Neural progenitor cell (in vitro differentiated cells): Measurements from ENCODE around the gene ATP5IF1. TPM values are rescaled to one million over a fixed set of nuclear protein-coding genes. Genes with fewer than 3 reads are reported as not detected.

ENCODE experiments used
- DNase-seq: peaks from one replicate; pipeline ENCODE4 v3.0.0-alpha.2; 2016; ENCODE audit warnings: low spot score
- H2AFZ ChIP-seq: fragments of 200-600 bp; sonication (generic); replicated peaks from 2 replicates; pipeline ENCODE4 v1.6.1; 2016; ENCODE audit warnings: antibody characterized with exemption
- H3F3A ChIP-seq: fragments of 200-600 bp; sonication (generic); 2 replicates; pipeline ENCODE4 v1.6.1; 2016; ENCODE audit warnings: antibody characterized with exemption, low read depth
- H3K27ac ChIP-seq: fragments of 200-600 bp; sonication (generic); 2 replicates; pipeline ENCODE4 v1.5.1; 2016; ENCODE audit warnings: mild to moderate bottlenecking
- H3K27me3 ChIP-seq: fragments of 200-600 bp; sonication (generic); 2 replicates; pipeline ENCODE4 v1.6.1; 2016; ENCODE audit warnings: mild to moderate bottlenecking, moderate library complexity
- H3K36me3 ChIP-seq: fragments of 200-600 bp; sonication (generic); 2 replicates; pipeline ENCODE4 v1.5.1; 2016
- H3K4me1 ChIP-seq: fragments of 200-600 bp; sonication (generic); 2 replicates; pipeline ENCODE4 v1.6.1; 2016; ENCODE audit warnings: mixed run types
- H3K4me2 ChIP-seq: fragments of 200-600 bp; sonication (generic); 2 replicates; pipeline ENCODE4 v1.6.1; 2016
- H3K4me3 ChIP-seq: fragments of 200-600 bp; sonication (generic); 2 replicates; pipeline ENCODE4 v1.5.1; 2016
- H3K79me2 ChIP-seq: fragments of 200-600 bp; sonication (generic); 2 replicates; pipeline ENCODE4 v1.6.1; 2016; ENCODE audit warnings: low read depth
- H3K9ac ChIP-seq: fragments of 200-600 bp; sonication (generic); 2 replicates; pipeline ENCODE4 v1.6.1; 2016
- H3K9me3 ChIP-seq: fragments of 200-600 bp; sonication (generic); 2 replicates; pipeline ENCODE4 v1.5.1; 2016; ENCODE audit warnings: low read depth
- H4K20me1 ChIP-seq: fragments of 200-600 bp; sonication (generic); 2 replicates; pipeline ENCODE4 v1.6.1; 2016; ENCODE audit warnings: low read depth
- H3K27ac Mint-ChIP-seq: 3 replicates; pipeline ENCODE4 v1.8.0; 2021; ENCODE audit warnings: mixed read lengths
- H3K27me3 Mint-ChIP-seq: 2 replicates; pipeline ENCODE4 v1.8.0; 2022; ENCODE audit warnings: low read depth, mild to moderate bottlenecking, inconsistent platforms, moderate library complexity, mixed read lengths; ENCODE audit not compliant: insufficient read depth
- H3K36me3 Mint-ChIP-seq: 3 replicates; pipeline ENCODE4 v1.8.0; 2021; ENCODE audit warnings: mixed read lengths
- H3K4me1 Mint-ChIP-seq: 3 replicates; pipeline ENCODE4 v1.8.0; 2021; ENCODE audit warnings: mixed read lengths
- H3K4me3 Mint-ChIP-seq: 3 replicates; pipeline ENCODE4 v1.8.0; 2021; ENCODE audit warnings: mild to moderate bottlenecking, moderate library complexity, mixed read lengths
- H3K9me3 Mint-ChIP-seq: 3 replicates; pipeline ENCODE4 v1.8.0; 2020; ENCODE audit warnings: mixed read lengths
- EZH2 ChIP-seq: fragments of 200-600 bp; sonication (generic); IDR thresholded peaks from 2 replicates; pipeline ENCODE4 v1.6.1; 2017; ENCODE audit warnings: antibody characterized with exemption, mild to moderate bottlenecking, moderate library complexity
- EZH2phosphoT487 ChIP-seq: fragments of 200-600 bp; sonication (generic); IDR thresholded peaks from 2 replicates; pipeline ENCODE4 v1.6.1; 2017; ENCODE audit warnings: antibody characterized with exemption
- total RNA-seq: library from RNA; depleted of rRNA; stranded (reverse); fragments of >200 nt; gene quantifications from 2 replicates; pipeline ENCODE4 v1.2.3, GENCODE V29; 2015; ENCODE audit warnings: low replicate concordance
- TF ChIP-seq, protein P1 (sequence below): fragments of 200-600 bp; sonication (generic); IDR thresholded peaks from 2 replicates; pipeline ENCODE4 v1.5.1; 2017; ENCODE audit warnings: antibody characterized with exemption, mild to moderate bottlenecking

Gene ATP5IF1
- total RNA-seq, 1 donor from 2014 or later, result 187 TPM

DNA sequence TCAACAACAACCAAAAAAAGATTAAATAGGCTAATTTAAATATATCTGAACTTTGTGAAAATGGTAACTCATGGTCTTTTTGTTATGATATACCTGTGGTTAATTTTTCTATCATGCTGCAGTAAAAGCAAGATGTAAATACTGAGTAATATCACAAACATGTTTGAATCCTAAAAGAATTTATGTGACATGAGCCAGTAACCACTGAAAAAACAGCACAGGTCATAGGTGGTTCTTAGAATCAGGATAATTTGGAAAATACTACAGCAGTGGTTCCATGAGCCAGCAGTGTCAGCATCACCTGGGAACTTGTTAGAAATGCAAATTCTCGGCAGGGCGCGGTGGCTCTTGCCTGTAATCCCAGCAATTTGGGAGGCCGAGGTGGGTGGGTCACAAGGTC lies 4.1 kb downstream of the ATP5IF1 start:
- no peak overlapping the region for H3K9ac ChIP-seq
- peaks cover 8% of the 10 kb centered on the region for H4K20me1 ChIP-seq
- H3K36me3 ChIP-seq, result no peaks in the 10 kb centered on the region
- peaks cover 20% of the 10 kb centered on the region for H3F3A ChIP-seq
- no peaks in the 10 kb centered on the region for H3K9me3 Mint-ChIP-seq
- H3K4me1 Mint-ChIP-seq, result no peaks in the 10 kb centered on the region
- H3K27ac ChIP-seq, result no peak overlapping the region
- peaks cover 1% of the 10 kb centered on the region for H3K36me3 Mint-ChIP-seq
- no peak overlapping the region for H3K4me3 Mint-ChIP-seq
- no peaks in the 10 kb centered on the region for H3K27me3 ChIP-seq
- H3K4me3 ChIP-seq, result no peak overlapping the region
- H3K27ac Mint-ChIP-seq, result no peak overlapping the region
- no peak overlapping the region for H2AFZ ChIP-seq
- H3K27me3 Mint-ChIP-seq, result peaks cover 5% of the 10 kb centered on the region
- DNase-seq, result no peak
- H3K79me2 ChIP-seq, result peaks cover 20% of the 10 kb centered on the region
- TF ChIP-seq, protein P1, sequence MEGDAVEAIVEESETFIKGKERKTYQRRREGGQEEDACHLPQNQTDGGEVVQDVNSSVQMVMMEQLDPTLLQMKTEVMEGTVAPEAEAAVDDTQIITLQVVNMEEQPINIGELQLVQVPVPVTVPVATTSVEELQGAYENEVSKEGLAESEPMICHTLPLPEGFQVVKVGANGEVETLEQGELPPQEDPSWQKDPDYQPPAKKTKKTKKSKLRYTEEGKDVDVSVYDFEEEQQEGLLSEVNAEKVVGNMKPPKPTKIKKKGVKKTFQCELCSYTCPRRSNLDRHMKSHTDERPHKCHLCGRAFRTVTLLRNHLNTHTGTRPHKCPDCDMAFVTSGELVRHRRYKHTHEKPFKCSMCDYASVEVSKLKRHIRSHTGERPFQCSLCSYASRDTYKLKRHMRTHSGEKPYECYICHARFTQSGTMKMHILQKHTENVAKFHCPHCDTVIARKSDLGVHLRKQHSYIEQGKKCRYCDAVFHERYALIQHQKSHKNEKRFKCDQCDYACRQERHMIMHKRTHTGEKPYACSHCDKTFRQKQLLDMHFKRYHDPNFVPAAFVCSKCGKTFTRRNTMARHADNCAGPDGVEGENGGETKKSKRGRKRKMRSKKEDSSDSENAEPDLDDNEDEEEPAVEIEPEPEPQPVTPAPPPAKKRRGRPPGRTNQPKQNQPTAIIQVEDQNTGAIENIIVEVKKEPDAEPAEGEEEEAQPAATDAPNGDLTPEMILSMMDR, result no peak
- TF ChIP-seq EZH2 (no peak), EZH2phosphoT487 (no peak)
- peaks cover 7% of the 10 kb centered on the region for H3K4me1 ChIP-seq
- no peak overlapping the region for H3K4me2 ChIP-seq
- no peaks in the 10 kb centered on the region for H3K9me3 ChIP-seq

DNA sequence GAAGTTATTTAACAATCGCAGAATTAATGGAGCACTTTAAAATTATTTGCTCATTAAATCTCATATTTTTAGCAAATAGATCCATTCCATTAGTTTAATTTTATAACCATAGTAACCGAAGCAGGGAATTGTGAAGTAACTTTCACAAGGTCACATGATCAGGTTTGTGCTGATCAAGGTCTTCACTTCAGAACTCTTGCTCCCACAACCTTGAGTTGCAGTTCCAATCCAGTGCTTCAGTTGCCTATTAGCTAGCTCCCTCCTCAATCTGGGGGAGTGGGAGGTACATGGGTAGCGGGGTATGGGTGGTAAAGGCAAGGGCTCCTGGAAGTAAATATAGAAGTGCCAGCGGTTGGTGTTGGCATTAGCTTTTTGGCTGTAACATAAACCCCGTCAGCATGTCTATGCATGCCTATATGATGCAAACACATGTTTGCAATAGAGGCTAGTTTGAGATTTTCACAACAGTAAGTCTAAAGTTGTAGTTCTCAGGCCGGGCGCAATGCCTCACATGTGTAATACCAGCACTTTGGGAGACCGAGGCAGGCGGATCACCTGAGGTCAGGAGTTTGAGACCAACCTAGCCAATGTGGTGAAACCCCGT lies 5.8 kb downstream of the ATP5IF1 start:
- H3K27ac Mint-ChIP-seq, result no peak overlapping the region
- peaks cover 8% of the 10 kb centered on the region for H4K20me1 ChIP-seq
- no peak overlapping the region for H3K27ac ChIP-seq
- no peak overlapping the region for H3K9ac ChIP-seq
- no peaks in the 10 kb centered on the region for H3K9me3 Mint-ChIP-seq
- H3K36me3 Mint-ChIP-seq, result peaks cover 1% of the 10 kb centered on the region
- H3K4me3 ChIP-seq, result no peak overlapping the region
- no peak overlapping the region for H3K4me2 ChIP-seq
- H3F3A ChIP-seq, result peaks cover 26% of the 10 kb centered on the region
- H3K27me3 ChIP-seq, result no peaks in the 10 kb centered on the region
- H3K36me3 ChIP-seq, result no peaks in the 10 kb centered on the region
- H3K4me1 Mint-ChIP-seq, result peaks cover 2% of the 10 kb centered on the region
- no peaks in the 10 kb centered on the region for H3K9me3 ChIP-seq
- DNase-seq, result no peak
- peaks cover 24% of the 10 kb centered on the region for H3K79me2 ChIP-seq
- no peak for TF ChIP-seq EZH2
- TF ChIP-seq, protein P1, result no peak
- no peak for TF ChIP-seq EZH2phosphoT487
- peaks cover 5% of the 10 kb centered on the region for H3K27me3 Mint-ChIP-seq
- no peak overlapping the region for H3K4me3 Mint-ChIP-seq
- peaks cover 10% of the 10 kb centered on the region for H3K4me1 ChIP-seq
- no peak overlapping the region for H2AFZ ChIP-seq

DNA sequence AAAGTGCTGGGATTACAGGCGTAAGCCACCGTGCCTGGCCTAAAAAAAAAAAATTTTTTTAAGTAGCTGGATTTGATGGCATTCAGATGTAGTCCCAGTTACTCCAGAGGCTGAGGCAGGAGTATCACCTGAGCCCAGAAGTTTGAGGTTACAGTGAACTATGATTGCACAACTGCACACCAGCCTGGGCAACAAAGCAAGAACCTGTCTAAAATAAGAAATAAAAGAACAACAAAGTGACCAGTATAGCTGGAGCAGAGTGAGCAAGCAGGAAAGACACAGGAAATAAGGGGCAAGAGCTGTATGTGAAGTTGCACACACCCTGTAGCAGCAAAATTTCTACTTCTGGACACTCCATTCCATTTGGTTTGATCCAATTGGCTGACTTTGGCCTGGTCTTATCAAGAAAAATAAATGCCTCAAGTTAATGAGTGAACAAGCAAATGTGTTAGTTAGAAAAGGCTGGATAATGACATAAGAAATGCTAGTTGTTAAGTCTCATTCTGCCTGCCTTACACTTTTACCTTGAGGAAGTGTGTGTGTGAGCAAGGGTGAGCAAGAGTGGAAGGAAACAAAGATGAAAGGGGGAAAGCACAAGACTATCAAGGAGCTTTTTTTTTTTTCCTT lies 7.9 kb downstream of the ATP5IF1 start:
- no peak overlapping the region for H3K4me2 ChIP-seq
- H4K20me1 ChIP-seq, result no peaks in the 10 kb centered on the region
- Mint-ChIP-seq H3K27me3 (peaks cover 8% of the 10 kb centered on the region), H3K4me1 (peaks cover 17% of the 10 kb centered on the region), H3K4me3 (no peak overlapping the region), H3K27ac (no peak overlapping the region), H3K9me3 (no peaks in the 10 kb centered on the region), H3K36me3 (peaks cover 1% of the 10 kb centered on the region)
- peaks cover 40% of the 10 kb centered on the region for H3F3A ChIP-seq
- H3K27ac ChIP-seq, result no peak overlapping the region
- no peak overlapping the region for H3K9ac ChIP-seq
- TF ChIP-seq EZH2phosphoT487 (no peak), EZH2 (no peak)
- TF ChIP-seq, protein P1, result no peak
- no peaks in the 10 kb centered on the region for H3K27me3 ChIP-seq
- no peak for DNase-seq
- no peaks in the 10 kb centered on the region for H3K36me3 ChIP-seq
- no peak overlapping the region for H2AFZ ChIP-seq
- H3K9me3 ChIP-seq, result no peaks in the 10 kb centered on the region
- peaks cover 12% of the 10 kb centered on the region for H3K79me2 ChIP-seq
- peaks cover 17% of the 10 kb centered on the region for H3K4me1 ChIP-seq
- H3K4me3 ChIP-seq, result no peak overlapping the region
